GM23248 (cell line): Measurements from ENCODE around the gene TNRC6B. TPM values are rescaled to one million over a fixed set of nuclear protein-coding genes. Genes with fewer than 3 reads are reported as not detected.
"Not testable (repeated sequence)": the region's sequence is repeated elsewhere in the genome, so short reads cannot be mapped to it uniquely, and the experiment has no call there.

ENCODE experiments used
- DNase-seq: peaks from one replicate; pipeline ENCODE4 v3.0.0-alpha.2; 2015
- H2AFZ ChIP-seq: fragments of 200-600 bp; sonication (generic); 2 replicates; pipeline ENCODE4 v1.6.1; 2016; ENCODE audit warnings: antibody characterized with exemption
- H3F3A ChIP-seq: fragments of 200-600 bp; sonication (generic); 2 replicates; pipeline ENCODE4 v1.6.1; 2016; ENCODE audit warnings: mild to moderate bottlenecking, antibody characterized with exemption, mixed run types; ENCODE audit not compliant: insufficient read depth
- H3K27ac ChIP-seq: fragments of 200-600 bp; sonication (generic); 2 replicates; pipeline ENCODE4 v1.5.1; 2016; ENCODE audit warnings: mild to moderate bottlenecking
- H3K27me3 ChIP-seq: fragments of 200-600 bp; sonication (generic); replicated peaks from 2 replicates; pipeline ENCODE4 v1.6.1; 2016; ENCODE audit warnings: mild to moderate bottlenecking; ENCODE audit not compliant: insufficient read depth
- H3K36me3 ChIP-seq: fragments of 200-600 bp; sonication (generic); 2 replicates; pipeline ENCODE4 v1.6.1; 2016; ENCODE audit warnings: low read depth, mild to moderate bottlenecking
- H3K4me1 ChIP-seq: fragments of 200-600 bp; sonication (generic); 2 replicates; pipeline ENCODE4 v1.6.1; 2016; ENCODE audit warnings: mild to moderate bottlenecking; ENCODE audit not compliant: insufficient read depth
- H3K4me2 ChIP-seq: fragments of 200-600 bp; sonication (generic); one replicate; pipeline ENCODE4 v1.6.1; 2016; ENCODE audit warnings: mild to moderate bottlenecking; ENCODE audit not compliant: unreplicated experiment
- H3K4me3 ChIP-seq: fragments of 200-600 bp; sonication (generic); 2 replicates; pipeline ENCODE4 v1.5.1; 2016; ENCODE audit warnings: mild to moderate bottlenecking
- H3K79me2 ChIP-seq: fragments of 200-600 bp; sonication (generic); 2 replicates; pipeline ENCODE4 v1.6.1; 2016; ENCODE audit warnings: mild to moderate bottlenecking; ENCODE audit not compliant: insufficient read depth
- H3K9ac ChIP-seq: fragments of 200-600 bp; sonication (generic); 2 replicates; pipeline ENCODE4 v1.6.1; 2016; ENCODE audit warnings: mild to moderate bottlenecking
- H3K9me2 ChIP-seq: fragments of 200-600 bp; sonication (generic); 2 replicates; pipeline ENCODE4 v1.6.1; 2016; ENCODE audit warnings: mixed run types, mild to moderate bottlenecking, moderate library complexity; ENCODE audit not compliant: insufficient read depth
- H3K9me3 ChIP-seq: fragments of 200-600 bp; sonication (generic); one replicate; pipeline ENCODE4 v1.6.1; 2017; ENCODE audit warnings: low read depth
- H4K20me1 ChIP-seq: fragments of 200-600 bp; sonication (generic); 2 replicates; pipeline ENCODE4 v1.6.0; 2016; ENCODE audit not compliant: insufficient read depth
- EZH2 ChIP-seq: fragments of 200-600 bp; sonication (generic); IDR thresholded peaks from 2 replicates; pipeline ENCODE4 v1.6.1; 2018; ENCODE audit warnings: antibody characterized with exemption, mild to moderate bottlenecking; ENCODE audit not compliant: insufficient read depth, poor library complexity, severe bottlenecking
- EZH2phosphoT487 ChIP-seq: fragments of 200-600 bp; sonication (generic); IDR thresholded peaks from 2 replicates; pipeline ENCODE4 v1.6.1; 2018; ENCODE audit warnings: antibody characterized with exemption, moderate library complexity, mild to moderate bottlenecking, low read depth; ENCODE audit not compliant: insufficient read depth
- whole genome bisulfite sequencing, 2 experiments: methylation state at CpG; one replicate each; pipeline ENCODE4 v1.1.6; 2015 to 2017; ENCODE audit warnings: low lambda C conversion rate in 2 of 2, low coverage in 1 of 2; ENCODE audit errors: missing lambda C conversion rate in 2 of 2; 5-methylcytosine and 5-hydroxymethylcytosine counted together
- in situ Hi-C: fragments of 300-500 bp; cut with MboI; formaldehyde crosslinking; loops from 2 replicates; pipeline ENCODE4 v1.15.0; 2020
- polyA plus RNA-seq: library from polyadenylated mRNA; unstranded; fragments of >200 nt; fragmentation: Nextera tagmentation; extraction: Ambion mirVana; gene quantifications from 2 replicates; pipeline ENCODE4 v1.2.1, GENCODE V29; 2016
- total RNA-seq: library from RNA; depleted of rRNA; stranded (reverse); fragments of >200 nt; shearing (Covaris generic); gene quantifications from 2 replicates; pipeline ENCODE4 v1.2.3, GENCODE V29; 2014

The TNRC6B gene
- total and polyA plus RNA-seq, 2 experiments from 2014 or later: 14.1 to 21.1 TPM

GRCh38 chr22:40180403-40180802, 2.7 kb downstream of the TNRC6B start:
- H3K9me3 ChIP-seq: no peaks in the 10 kb centered on the region
- peaks cover 72% of the 10 kb centered on the region for H3K4me1 ChIP-seq
- H3K36me3 ChIP-seq: no peaks in the 10 kb centered on the region
- H3K9me2 ChIP-seq: no peaks in the 10 kb centered on the region
- DNase-seq: peak; percentile 66
- no peaks in the 10 kb centered on the region for H3K27me3 ChIP-seq
- peak overlapping the region; percentile 99 for H3K9ac ChIP-seq
- no peak overlapping the region for H2AFZ ChIP-seq
- WGBS, 2 experiments: 1% methylated on average over 4 of the region's 4 CpGs
- TF ChIP-seq EZH2: no peak
- no peak for TF ChIP-seq EZH2phosphoT487
- peak overlapping the region; percentile 96 for H3K4me2 ChIP-seq
- H3F3A ChIP-seq: peaks cover 86% of the 10 kb centered on the region
- H3K4me3 ChIP-seq: peak overlapping the region; percentile 100
- 0 out of 2 replicates have a peak, but pooled peaks cover 4% of the 10 kb centered on the region for H4K20me1 ChIP-seq
- peak overlapping the region; percentile 92 for H3K27ac ChIP-seq
- in situ Hi-C loops: no loop called here
- peaks cover 70% of the 10 kb centered on the region for H3K79me2 ChIP-seq

DNA sequence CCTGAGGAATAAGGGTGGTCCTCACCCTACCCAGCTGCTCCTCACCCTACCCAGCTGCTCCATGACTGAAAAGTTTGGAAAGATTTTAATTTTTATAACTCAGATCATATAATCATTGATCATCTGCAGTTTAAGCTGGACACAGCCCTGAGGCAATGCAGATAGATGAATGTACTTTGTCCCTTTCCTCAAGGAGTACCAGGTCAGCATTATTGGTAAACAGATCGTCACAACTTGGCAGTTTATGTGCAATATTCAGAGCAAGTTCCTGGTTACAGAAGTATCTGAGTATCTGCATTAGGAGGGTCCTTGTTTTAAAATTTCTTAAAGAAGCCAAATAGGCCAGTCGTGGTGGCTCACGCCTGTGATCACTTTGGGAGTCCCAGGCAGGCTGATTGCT, 3.6 kb downstream of the TNRC6B start:
- peaks cover 79% of the 10 kb centered on the region for H3F3A ChIP-seq
- WGBS, 2 experiments: 41 to 51% methylated on average over 3 of the region's 3 CpGs
- peak overlapping the region; percentile 96 for H3K4me2 ChIP-seq
- H3K9ac ChIP-seq: no peak overlapping the region
- no peaks in the 10 kb centered on the region for H3K36me3 ChIP-seq
- peak overlapping the region; percentile 100; the same call in 1 of the 2 replicates for H3K4me3 ChIP-seq
- peaks cover 79% of the 10 kb centered on the region for H3K79me2 ChIP-seq
- H3K9me2 ChIP-seq: no peaks in the 10 kb centered on the region
- peaks cover 63% of the 10 kb centered on the region for H3K4me1 ChIP-seq
- 0 out of 2 replicates have a peak, but pooled peaks cover 4% of the 10 kb centered on the region for H4K20me1 ChIP-seq
- no peak overlapping the region for H2AFZ ChIP-seq
- in situ Hi-C loops: no loop called here
- DNase-seq: peak; percentile 29
- H3K27ac ChIP-seq: peak overlapping the region; percentile 92
- no peaks in the 10 kb centered on the region for H3K9me3 ChIP-seq
- TF ChIP-seq EZH2phosphoT487: no peak
- no peaks in the 10 kb centered on the region for H3K27me3 ChIP-seq

DNA sequence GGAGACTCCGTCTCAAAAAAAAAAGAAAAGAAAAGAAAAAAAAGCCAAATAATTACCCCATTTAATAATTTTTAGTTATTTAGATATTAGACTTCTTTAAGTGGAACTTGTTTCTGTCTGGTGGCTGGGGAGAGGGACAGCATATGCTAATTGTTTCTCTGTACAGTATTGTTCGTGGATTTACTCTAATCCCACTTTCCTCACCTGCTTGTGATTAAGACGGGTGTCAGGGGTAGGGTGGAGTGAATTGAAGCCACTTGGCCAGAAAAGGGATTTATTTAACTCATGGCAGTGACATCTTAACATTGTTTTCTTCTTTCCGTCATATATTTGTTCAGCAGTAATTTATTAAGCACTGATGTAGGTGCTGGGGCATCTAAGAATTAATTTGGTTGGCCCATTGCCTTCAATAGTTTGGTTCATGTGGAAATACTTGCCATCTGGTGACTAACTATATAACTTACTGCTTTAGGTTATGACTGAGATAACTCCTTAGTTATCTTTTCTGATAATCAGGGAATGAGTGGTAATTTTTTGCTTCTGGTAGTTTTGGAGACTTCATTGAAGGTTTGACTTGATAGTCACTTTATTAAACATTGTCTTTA, 4.6 kb downstream of the TNRC6B start:
- in situ Hi-C loops: no loop called here
- DNase-seq: peak; percentile 63

GRCh38 chr22:40183029-40183581, 5.4 kb downstream of the TNRC6B start:
- Histone ChIP-seq H3K9ac (peak overlapping the region; percentile 75), H3K36me3 (no peaks in the 10 kb centered on the region), H3K4me2 (peak overlapping the region; percentile 77), H3K4me3 (peak overlapping the region; percentile 53), H3F3A (peaks cover 67% of the 10 kb centered on the region), H4K20me1 (0 out of 2 replicates have a peak, but pooled peaks cover 4% of the 10 kb centered on the region), H3K27ac (peak overlapping the region; percentile 92), H2AFZ (no peak overlapping the region), H3K27me3 (no peaks in the 10 kb centered on the region), H3K4me1 (peaks cover 51% of the 10 kb centered on the region), H3K9me2 (no peaks in the 10 kb centered on the region), H3K79me2 (peaks cover 94% of the 10 kb centered on the region), H3K9me3 (no peaks in the 10 kb centered on the region)
- in situ Hi-C loops: no loop called here
- TF ChIP-seq EZH2phosphoT487 (no peak), EZH2 (no peak)
- peak; percentile 93 for DNase-seq
- 7 to 9% methylated on average over 9 of the region's 9 CpGs for WGBS, 2 experiments

More for the DNA sequence above, 4.6 kb downstream of the TNRC6B start:
- H3K4me2 ChIP-seq: peak overlapping the region; percentile 77
- no peaks in the 10 kb centered on the region for H3K9me3 ChIP-seq
- H3K79me2 ChIP-seq: peaks cover 90% of the 10 kb centered on the region
- peaks cover 72% of the 10 kb centered on the region for H3F3A ChIP-seq
- H3K4me1 ChIP-seq: peaks cover 53% of the 10 kb centered on the region
- TF ChIP-seq EZH2 (no peak), EZH2phosphoT487 (no peak)
- H4K20me1 ChIP-seq: 0 out of 2 replicates have a peak, but pooled peaks cover 4% of the 10 kb centered on the region
- no peaks in the 10 kb centered on the region for H3K9me2 ChIP-seq
- H3K27me3 ChIP-seq: no peaks in the 10 kb centered on the region
- no peak overlapping the region for H2AFZ ChIP-seq
- H3K9ac ChIP-seq: peak overlapping the region; percentile 75
- 11 to 15% methylated on average over 4 of the region's 4 CpGs for WGBS, 2 experiments
- peak overlapping the region; percentile 92 for H3K27ac ChIP-seq
- H3K36me3 ChIP-seq: no peaks in the 10 kb centered on the region
- peak overlapping the region; percentile 53 for H3K4me3 ChIP-seq

DNA sequence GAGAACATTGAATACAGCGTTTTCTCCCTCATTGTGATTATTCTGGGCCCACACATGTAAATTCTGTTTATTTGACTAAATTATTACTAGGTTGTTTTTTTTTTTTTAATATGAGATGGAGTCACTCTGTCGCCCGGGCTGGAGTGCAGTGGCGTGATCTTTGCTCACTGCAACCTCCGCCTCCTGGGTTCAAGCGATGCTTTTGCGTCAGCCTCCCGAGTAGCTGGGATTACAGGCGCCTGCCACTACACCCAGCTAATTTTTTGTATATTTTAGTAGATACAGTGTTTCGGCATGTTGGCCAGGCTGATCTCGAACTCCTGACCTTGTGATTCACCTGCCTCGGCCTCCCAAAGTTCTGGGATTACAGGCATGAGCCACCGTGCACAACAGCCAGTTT, 5.9 kb downstream of the TNRC6B start:
- H4K20me1 ChIP-seq, H3K36me3 ChIP-seq, H3K9me3 ChIP-seq, H3K9me2 ChIP-seq, H2AFZ ChIP-seq, in situ Hi-C loops, H3K27me3 ChIP-seq, DNase-seq: not testable (repeated sequence)
- peaks cover 94% of the 10 kb centered on the region for H3K79me2 ChIP-seq
- peaks cover 51% of the 10 kb centered on the region for H3K4me1 ChIP-seq
- peaks cover 62% of the 10 kb centered on the region for H3F3A ChIP-seq
- H3K4me2 ChIP-seq: peak overlapping the region; percentile 77
- peak overlapping the region; percentile 92 for H3K27ac ChIP-seq
- 14 to 17% methylated on average over 13 of the region's 13 CpGs for WGBS, 2 experiments
- H3K9ac ChIP-seq: peak overlapping the region; percentile 75
- H3K4me3 ChIP-seq: peak overlapping the region; percentile 53
